Lower lobe of right lung (tissue), 2 donors: Measurements from ENCODE around the gene ENPP3. TPM values are rescaled to one million over a fixed set of nuclear protein-coding genes. Genes with fewer than 3 reads are reported as not detected.

Experiments
- ATAC-seq, 2 donors: fragments of 200-7000 bp; cut with Tn5 transposase; one replicate each; pipeline ENCODE4 v1.9.1; 2020 to 2022; ENCODE audit warnings: mild to moderate bottlenecking in 2 of 2, moderate library complexity in 2 of 2
- DNase-seq: peaks from one replicate; pipeline ENCODE4 v3.0.0-alpha.2; 2020
- H3K27ac ChIP-seq: fragments of 200-600 bp; one replicate; pipeline ENCODE4 v1.8.0; 2022
- H3K27me3 ChIP-seq: fragments of 200-600 bp; one replicate; pipeline ENCODE4 v1.8.0; 2022; ENCODE audit warnings: low read depth
- H3K36me3 ChIP-seq: fragments of 200-600 bp; one replicate; pipeline ENCODE4 v1.8.0; 2022; ENCODE audit warnings: mild to moderate bottlenecking
- H3K4me1 ChIP-seq: fragments of 200-600 bp; one replicate; pipeline ENCODE4 v1.8.0; 2022
- H3K4me3 ChIP-seq: fragments of 200-600 bp; one replicate; pipeline ENCODE4 v1.8.0; 2022; ENCODE audit warnings: mild to moderate bottlenecking
- H3K9me3 ChIP-seq: fragments of 200-600 bp; one replicate; pipeline ENCODE4 v1.8.0; 2022
- intact Hi-C: fragments of 100-400 bp; cut with DNase I; formaldehyde crosslinking; loops from one replicate; pipeline ENCODE4 v1.11.0; 2022
- total RNA-seq: library from RNA; stranded (reverse); fragmentation: NEBNext Ultra II Directional; extraction: Animal tissue kit (Norgen Biotek cat#: 25700); gene quantifications from one replicate; pipeline ENCODE4 v1.2.1, GENCODE V29; 2021
- TF ChIP-seq, protein P1 (sequence below): fragments of 200-600 bp; IDR thresholded peaks from one replicate; pipeline ENCODE4 v1.8.0; 2022; ENCODE audit warnings: antibody characterized with exemption, mild to moderate bottlenecking
- donor health status: DM: no; HTN: yes; CAD: no; lungs with severe emphysema.

Gene ENPP3
- total RNA-seq, 1 donor from 2014 or later: 1.7 TPM

DNA sequence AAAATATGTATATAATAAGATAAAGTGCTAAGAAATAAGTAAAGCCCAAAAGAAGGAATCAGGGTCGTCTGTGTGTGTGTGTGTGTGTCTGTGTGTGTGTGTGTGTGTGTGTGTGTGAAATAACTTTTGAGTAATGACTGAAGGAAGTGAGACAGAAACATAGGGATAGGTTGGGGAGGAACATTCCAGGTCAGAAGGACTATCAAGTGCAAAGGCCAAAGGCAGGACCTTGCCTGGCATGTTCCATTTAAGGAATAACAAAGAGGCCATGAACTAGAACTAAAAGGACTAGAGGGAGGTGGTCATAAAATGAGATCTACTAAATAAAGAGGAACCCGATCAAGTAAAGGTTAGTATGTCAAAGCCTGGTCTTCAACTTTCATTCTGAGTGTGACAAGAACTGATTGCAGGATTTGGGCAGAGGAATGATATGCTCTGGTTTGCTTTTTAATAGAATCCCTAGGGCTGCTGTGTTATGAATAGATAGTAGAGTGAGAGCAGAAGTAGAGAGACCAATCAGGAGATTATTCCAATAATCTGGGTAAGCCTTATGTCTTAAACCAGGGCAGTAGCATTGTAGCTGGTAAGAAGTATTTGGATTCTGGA lies 6.9 kb downstream of the ENPP3 start:
- DNase-seq (no peak), ATAC-seq (no peak)
- no peaks in the 10 kb centered on the region for H3K27me3 ChIP-seq
- H3K27ac ChIP-seq: no peak overlapping the region
- H3K4me3 ChIP-seq: no peak overlapping the region
- intact Hi-C loops: no loop called here
- TF ChIP-seq, protein P1, sequence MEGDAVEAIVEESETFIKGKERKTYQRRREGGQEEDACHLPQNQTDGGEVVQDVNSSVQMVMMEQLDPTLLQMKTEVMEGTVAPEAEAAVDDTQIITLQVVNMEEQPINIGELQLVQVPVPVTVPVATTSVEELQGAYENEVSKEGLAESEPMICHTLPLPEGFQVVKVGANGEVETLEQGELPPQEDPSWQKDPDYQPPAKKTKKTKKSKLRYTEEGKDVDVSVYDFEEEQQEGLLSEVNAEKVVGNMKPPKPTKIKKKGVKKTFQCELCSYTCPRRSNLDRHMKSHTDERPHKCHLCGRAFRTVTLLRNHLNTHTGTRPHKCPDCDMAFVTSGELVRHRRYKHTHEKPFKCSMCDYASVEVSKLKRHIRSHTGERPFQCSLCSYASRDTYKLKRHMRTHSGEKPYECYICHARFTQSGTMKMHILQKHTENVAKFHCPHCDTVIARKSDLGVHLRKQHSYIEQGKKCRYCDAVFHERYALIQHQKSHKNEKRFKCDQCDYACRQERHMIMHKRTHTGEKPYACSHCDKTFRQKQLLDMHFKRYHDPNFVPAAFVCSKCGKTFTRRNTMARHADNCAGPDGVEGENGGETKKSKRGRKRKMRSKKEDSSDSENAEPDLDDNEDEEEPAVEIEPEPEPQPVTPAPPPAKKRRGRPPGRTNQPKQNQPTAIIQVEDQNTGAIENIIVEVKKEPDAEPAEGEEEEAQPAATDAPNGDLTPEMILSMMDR: no peak
- no peaks in the 10 kb centered on the region for H3K4me1 ChIP-seq
- H3K9me3 ChIP-seq: no peaks in the 10 kb centered on the region
- H3K36me3 ChIP-seq: no peaks in the 10 kb centered on the region

DNA sequence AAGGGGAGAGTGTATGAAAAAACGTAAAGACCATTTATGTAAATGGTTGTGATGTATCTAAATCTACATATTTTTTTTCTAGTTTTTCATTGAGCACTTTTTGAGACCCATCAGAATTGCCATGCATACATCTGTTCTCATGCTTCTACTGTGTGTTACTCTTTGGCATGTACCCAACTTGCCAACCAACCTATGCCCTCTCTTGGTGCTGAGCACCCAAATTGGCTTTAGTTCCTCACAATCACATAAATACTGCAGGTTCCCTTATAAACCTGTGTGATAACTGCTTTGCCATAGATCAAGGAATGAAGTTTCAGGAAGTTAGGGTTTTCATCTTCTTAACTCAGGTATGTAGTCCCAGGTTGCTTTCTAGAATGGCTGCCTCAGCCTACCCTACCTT lies 7.8 kb downstream of the ENPP3 start:
- no peak for DNase-seq
- ATAC-seq: no peak
- Histone ChIP-seq H3K27ac (no peak overlapping the region), H3K9me3 (no peaks in the 10 kb centered on the region), H3K27me3 (no peaks in the 10 kb centered on the region), H3K36me3 (no peaks in the 10 kb centered on the region), H3K4me1 (no peaks in the 10 kb centered on the region), H3K4me3 (no peak overlapping the region)
- intact Hi-C loops: no loop called here
- TF ChIP-seq, protein P1: no peak

DNA sequence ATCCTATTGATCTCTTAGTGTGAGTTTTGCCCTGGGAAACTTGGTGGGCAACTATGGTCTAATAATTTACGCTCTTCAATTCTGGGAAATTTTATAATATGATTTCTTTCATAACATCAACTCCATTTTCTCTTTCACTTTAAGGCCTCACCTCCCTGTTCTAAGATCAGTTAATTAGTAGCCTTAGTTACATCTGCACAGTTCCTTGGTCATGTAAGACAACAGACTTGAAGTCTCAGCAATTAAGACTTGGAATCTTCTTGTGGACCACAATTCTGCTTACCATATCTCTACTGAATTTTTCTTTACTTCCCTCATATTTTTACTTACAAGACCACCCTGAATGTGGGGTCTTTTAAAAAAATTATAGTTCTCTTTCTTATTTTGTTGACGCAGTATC lies 8.7 kb downstream of the ENPP3 start:
- Histone ChIP-seq H3K4me1 (no peaks in the 10 kb centered on the region), H3K9me3 (no peaks in the 10 kb centered on the region), H3K4me3 (no peak overlapping the region), H3K27me3 (no peaks in the 10 kb centered on the region), H3K36me3 (no peaks in the 10 kb centered on the region), H3K27ac (no peak overlapping the region)
- TF ChIP-seq, protein P1: no peak
- no peak for ATAC-seq
- no peak for DNase-seq
- intact Hi-C loops: no loop called here

DNA sequence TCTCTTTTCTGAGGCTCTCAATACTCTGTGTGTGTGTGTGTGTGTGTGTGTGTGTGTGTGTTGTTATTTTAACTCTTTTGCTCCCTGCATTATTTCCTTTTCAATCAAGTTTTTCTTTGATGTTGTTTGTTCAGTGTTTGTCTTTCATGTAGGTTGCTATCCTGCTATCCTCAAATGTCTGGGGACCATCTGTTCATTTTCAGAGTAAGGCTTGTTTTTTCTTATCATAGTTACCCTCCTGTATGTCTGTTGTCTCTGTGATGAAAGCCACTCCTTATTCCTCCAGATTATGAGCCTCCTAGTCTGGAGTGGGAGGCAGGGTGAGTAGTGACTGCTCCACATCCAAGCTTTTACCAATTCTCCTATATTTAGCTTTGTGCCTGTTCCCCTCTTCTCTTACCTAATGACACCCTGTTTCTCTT lies 9.2 kb downstream of the ENPP3 start:
- DNase-seq (no peak), ATAC-seq (no peak)
- Histone ChIP-seq H3K4me1 (no peaks in the 10 kb centered on the region), H3K27me3 (no peaks in the 10 kb centered on the region), H3K36me3 (no peaks in the 10 kb centered on the region), H3K4me3 (no peak overlapping the region), H3K9me3 (no peaks in the 10 kb centered on the region), H3K27ac (no peak overlapping the region)
- intact Hi-C loops: no loop called here
- TF ChIP-seq, protein P1: no peak

DNA sequence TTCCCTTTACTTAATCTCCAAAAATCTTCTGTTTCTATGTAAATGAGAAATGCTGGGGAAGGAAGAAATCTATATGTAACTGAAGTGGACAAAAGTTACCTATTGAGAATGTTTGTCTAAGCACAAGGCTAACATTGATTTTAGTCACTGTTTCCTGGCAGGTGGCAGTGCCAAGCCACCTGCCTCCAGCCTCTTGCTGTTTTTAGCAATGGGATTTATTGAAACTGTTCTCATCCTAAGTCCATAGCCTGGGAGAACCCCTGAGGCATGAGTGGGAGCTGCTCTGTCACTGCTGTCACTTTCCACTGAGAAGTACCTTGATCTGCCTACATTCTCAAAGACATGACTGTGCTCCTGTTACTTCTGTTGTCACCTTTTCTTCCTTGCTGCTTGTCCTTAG lies 14.7 kb downstream of the ENPP3 start:
- ATAC-seq (peak in 1 of 2 donors; percentile 23), DNase-seq (no peak)
- H3K27me3 ChIP-seq: no peaks in the 10 kb centered on the region
- H3K4me3 ChIP-seq: no peak overlapping the region
- H3K9me3 ChIP-seq: no peaks in the 10 kb centered on the region
- intact Hi-C loops: no loop called here
- no peaks in the 10 kb centered on the region for H3K4me1 ChIP-seq
- TF ChIP-seq, protein P1: no peak
- no peak overlapping the region for H3K27ac ChIP-seq
- H3K36me3 ChIP-seq: no peaks in the 10 kb centered on the region

DNA sequence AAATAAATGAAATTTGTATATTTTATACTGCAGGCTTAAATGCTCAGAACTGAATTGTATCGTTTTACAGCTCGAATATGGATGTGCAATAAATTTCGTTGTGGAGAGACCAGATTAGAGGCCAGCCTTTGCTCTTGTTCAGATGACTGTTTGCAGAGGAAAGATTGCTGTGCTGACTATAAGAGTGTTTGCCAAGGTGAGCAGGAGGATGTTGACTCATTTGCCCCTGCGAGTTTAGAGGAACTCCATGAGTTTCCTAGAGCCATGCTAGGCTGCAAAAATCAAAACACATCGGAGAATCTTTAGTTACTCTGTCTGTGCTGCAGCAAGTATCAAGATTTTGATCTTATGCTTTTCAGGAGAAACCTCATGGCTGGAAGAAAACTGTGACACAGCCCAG lies 15.4 kb downstream of the ENPP3 start:
- Histone ChIP-seq H3K27ac (no peak overlapping the region), H3K4me3 (no peak overlapping the region), H3K27me3 (no peaks in the 10 kb centered on the region), H3K4me1 (no peaks in the 10 kb centered on the region), H3K9me3 (no peaks in the 10 kb centered on the region), H3K36me3 (no peaks in the 10 kb centered on the region)
- TF ChIP-seq, protein P1: no peak
- no peak for DNase-seq
- intact Hi-C loops: no loop called here
- no peak for ATAC-seq
